HG03139 (cell line): ENCODE data around the gene SCG3.

ENCODE experiments used
- ATAC-seq: cut with Tn5 transposase; IDR thresholded peaks from one replicate; pipeline ENCODE4 v1.9.1; 2021; ENCODE audit not compliant: unreplicated experiment

Gene SCG3

DNA sequence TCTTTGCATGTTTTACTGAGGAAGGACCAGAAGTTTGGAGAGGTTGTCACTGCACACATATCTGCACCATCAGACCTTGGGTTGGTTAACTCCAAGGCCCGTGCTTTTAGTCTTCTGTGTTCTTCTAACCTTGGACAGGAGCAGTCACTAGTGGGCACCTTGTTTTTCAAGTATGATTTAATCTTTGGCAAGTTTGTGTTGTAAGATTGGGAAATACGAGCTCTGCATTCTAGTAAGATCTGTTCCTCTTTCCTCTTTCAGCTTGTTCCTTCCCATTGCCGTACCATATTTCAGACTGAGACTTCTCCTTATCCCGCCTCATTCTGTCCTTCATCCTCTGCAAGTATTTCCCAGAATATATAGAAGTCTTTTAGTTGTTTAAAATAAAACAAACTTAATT is 75.2 kb downstream of the SCG3 start:
- no peak for ATAC-seq

DNA sequence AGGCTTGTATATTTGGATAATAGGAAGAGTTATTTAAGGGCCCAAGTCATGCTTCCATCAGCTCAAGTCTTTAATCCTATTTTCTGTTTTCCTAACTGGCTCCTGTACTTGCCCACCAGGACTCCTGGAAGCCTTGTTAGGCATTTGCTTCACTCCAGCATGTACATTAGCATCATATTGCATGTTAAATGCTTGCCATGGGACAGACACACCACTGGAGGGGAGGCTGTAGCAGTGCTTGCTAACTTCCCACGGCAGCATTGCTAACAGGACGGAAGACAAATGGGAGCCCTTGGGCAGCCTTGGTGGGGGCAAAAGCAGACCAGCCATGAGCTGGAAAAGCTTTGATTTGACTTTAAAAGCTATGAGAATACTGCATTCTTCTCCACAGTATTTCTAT is 76.1 kb downstream of the SCG3 start:
- no peak for ATAC-seq

DNA sequence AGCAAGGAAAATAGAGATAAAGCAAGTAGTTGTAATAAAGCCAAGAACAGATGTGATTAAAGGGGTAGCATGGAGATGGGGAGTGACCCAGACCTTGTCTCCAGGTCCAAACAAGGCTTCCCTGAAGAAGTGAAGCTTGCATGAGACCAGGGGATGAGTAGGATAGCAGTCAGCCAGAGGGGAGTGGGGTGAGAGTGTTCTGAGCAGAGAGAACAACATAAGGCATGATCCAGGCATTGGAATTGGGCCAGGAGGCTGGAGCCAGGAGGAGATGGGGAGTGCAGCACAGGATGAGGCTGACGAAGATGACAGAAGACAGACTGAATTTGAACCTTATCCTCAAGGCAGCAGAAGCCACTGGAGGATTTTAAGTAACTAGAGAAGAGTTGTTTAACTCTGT is 77.3 kb downstream of the SCG3 start:
- no peak for ATAC-seq

DNA sequence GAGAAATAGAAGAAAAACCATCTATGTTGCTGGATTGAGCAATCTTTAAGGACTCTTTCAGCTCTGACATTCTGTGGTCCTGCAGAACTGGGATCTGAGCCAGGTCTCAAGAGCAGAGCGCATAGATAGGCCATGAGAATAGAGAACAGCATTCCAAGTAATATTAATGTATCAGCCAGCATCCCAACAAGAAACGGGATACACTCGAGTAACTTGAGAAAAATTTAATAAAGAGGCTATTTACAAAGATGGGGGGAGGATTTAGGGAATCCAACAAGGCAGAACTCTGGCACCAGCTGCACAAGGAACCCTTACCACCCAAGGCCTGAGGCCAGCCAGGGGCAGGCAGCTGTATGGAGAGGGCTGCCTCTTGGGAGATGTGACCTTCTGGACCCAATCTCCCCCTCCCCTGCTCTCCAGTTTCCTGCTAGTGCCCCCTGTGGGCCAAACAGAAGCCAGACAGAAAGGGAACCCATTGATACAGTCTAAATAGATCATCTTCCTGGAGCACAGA is 78.3 kb downstream of the SCG3 start:
- no peak for ATAC-seq

DNA sequence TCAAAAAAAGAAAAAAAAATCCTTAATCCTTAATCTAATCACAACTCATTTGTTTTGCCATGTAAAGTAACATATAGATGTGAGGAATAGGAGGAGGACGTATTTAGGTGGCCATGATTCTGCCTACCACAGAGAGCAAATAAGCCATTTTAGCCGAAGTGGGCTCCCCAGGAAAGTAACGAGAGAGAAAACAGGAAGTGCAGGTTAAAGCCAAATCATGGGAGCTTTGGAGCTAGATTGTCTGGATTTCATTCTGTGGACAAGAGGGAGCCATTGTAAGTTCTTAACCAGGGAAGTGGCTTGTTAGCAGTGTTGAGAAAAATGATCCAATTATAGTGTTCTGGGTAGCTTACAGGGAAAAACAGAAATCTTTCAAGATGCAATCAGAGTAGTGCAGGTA is 79.5 kb downstream of the SCG3 start:
- ATAC-seq, result no peak

DNA sequence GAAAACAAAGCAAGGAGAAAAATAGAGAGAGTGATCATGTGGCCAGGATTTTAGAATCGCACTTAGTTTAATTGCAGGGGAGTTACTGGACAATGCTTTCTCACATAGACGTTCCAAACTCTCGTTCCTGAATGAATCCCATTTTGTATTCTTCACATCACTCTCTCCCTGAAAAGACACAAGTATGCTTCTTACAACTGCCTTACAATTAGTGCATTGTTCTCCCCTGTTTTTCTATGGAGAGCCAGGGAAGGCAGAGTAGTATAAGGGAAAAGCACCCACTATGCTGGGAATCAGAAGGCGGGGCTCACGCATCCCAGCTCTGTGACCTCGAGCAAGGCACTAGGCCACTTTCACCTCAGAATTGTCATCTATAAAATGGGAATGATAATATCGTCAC is 84.4 kb downstream of the SCG3 start:
- ATAC-seq, result no peak

DNA sequence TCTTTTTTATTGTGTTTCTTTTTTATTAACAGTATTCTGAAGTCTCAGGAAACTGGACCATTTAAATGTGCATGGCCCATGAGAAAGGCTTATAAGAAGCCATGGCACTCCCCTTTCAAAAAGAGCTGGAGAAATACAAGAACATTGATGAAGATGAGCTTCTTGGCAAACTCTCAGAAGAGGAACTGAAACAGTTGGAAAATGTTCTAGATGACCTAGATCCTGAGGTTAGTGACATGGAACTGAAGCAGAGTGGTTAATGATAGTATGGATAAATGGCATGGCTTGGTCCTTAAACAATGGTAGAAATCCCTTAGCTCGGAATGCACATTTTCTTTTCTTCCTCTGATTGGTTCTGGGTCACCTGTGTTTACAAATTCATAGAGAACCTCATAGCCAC is 85.0 kb downstream of the SCG3 start:
- ATAC-seq, result no peak

DNA sequence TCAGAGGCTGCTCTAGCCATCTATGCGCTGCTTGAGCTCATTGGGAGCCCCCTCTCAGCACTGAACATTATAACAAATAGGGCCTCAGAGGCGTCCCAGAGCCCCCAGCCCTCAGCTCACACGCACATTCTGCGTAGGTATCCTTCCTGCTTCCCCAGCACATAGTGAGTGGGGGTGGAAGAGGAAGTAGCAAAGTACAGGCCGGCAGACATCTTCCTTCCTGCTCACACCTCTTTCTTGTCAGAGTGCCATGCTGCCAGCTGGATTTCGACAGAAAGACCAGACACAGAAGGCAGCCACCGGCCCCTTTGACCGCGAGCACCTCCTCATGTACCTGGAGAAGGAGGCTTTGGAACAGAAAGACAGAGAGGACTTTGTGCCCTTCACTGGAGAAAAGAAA is 86.7 kb downstream of the SCG3 start:
- ATAC-seq, result no peak
